ENCODE results near the gene CANT1.

CANT1 gene

GRCh38 chr17:79006794-79007503 is 2.6 kb downstream of the CANT1 start:
- H3K4me3 ChIP-seq (ENCODE audit: low read depth, low read length): no peak overlapping the region
- TF ChIP-seq, protein P1, sequence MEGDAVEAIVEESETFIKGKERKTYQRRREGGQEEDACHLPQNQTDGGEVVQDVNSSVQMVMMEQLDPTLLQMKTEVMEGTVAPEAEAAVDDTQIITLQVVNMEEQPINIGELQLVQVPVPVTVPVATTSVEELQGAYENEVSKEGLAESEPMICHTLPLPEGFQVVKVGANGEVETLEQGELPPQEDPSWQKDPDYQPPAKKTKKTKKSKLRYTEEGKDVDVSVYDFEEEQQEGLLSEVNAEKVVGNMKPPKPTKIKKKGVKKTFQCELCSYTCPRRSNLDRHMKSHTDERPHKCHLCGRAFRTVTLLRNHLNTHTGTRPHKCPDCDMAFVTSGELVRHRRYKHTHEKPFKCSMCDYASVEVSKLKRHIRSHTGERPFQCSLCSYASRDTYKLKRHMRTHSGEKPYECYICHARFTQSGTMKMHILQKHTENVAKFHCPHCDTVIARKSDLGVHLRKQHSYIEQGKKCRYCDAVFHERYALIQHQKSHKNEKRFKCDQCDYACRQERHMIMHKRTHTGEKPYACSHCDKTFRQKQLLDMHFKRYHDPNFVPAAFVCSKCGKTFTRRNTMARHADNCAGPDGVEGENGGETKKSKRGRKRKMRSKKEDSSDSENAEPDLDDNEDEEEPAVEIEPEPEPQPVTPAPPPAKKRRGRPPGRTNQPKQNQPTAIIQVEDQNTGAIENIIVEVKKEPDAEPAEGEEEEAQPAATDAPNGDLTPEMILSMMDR (IDR thresholded peaks at IDR 0.05; ENCODE audit: low read depth, low read length, missing control alignments): no peak
- DNase-seq (ENCODE audit: low read depth): no peak

DNA sequence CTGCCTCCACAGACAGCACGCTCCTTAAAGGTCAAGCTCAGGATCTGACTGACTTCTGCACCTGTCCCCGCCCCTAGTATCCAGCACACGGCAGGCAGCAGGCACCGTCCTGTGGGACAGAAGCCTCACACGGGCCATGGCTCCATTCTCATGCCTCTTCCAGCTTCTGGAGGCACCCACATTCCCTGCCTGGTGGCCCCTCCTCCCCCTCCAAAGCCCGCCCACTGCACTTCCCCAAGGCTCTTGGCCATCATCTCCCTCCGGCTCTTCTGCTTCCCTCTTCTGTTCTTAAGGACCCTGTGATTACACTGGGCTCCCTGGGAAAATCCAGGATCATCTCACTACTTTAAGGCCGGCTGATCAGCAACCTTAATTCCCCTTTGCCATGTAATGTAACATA is 3.5 kb downstream of the CANT1 start:
- no peak overlapping the region for H3K4me3 ChIP-seq (ENCODE audit: low read depth, low read length)
- DNase-seq (ENCODE audit: low read depth): no peak
- TF ChIP-seq, protein P1 (IDR thresholded peaks at IDR 0.05; ENCODE audit: low read depth, low read length, missing control alignments): no peak

GRCh38 chr17:79005063-79005861 is 4.3 kb downstream of the CANT1 start:
- no peak for DNase-seq (ENCODE audit: low read depth)
- TF ChIP-seq, protein P1 (IDR thresholded peaks at IDR 0.05; ENCODE audit: low read depth, low read length, missing control alignments): no peak
- no peak overlapping the region for H3K4me3 ChIP-seq (ENCODE audit: low read depth, low read length)

GRCh38 chr17:79003661-79004411 is 5.7 kb downstream of the CANT1 start:
- DNase-seq (ENCODE audit: low read depth): no peak
- TF ChIP-seq, protein P1 (IDR thresholded peaks at IDR 0.05; ENCODE audit: low read depth, low read length, missing control alignments): no peak
- H3K4me3 ChIP-seq (ENCODE audit: low read depth, low read length): no peak overlapping the region

DNA sequence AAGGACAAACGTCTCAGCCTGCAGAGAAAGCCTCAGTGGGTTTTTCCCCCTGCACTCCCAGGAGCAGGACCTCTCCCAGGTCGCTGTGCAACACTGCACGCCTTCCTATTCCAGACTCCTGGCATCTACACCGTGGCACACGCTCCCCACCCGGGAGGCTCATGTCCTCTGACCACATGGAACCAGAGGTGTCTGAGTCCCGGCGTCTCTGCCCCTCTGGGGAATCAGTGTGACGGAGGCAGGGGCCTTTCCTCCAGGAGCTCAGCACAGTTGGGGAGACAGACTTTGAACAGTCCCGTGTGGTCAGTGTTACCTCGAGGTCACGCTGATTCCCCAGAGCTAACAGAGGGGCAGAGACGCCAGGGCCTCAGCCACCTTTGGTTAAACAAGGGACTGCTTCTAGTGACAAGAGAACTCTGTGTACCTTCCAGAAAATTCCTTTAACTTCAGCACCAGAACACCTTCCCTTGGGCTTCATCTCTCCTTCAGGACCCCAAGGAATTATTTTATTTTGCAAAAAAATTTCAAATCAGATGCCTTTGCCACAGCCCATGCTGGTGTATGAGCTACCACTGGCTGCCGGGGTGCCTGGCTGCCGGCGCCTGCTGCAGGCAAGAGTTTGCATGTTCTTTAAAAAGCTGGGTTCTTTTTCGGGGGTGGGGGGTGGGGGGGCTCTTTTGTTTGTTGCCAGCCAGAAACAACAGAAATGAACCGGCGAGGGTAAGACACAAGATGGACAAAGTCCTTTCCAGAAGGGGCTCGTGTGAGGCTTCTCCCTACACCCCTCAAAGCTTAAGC is 6.6 kb downstream of the CANT1 start:
- TF ChIP-seq, protein P1 (IDR thresholded peaks at IDR 0.05; ENCODE audit: low read depth, low read length, missing control alignments): no peak
- DNase-seq (ENCODE audit: low read depth): no peak
- H3K4me3 ChIP-seq (ENCODE audit: low read depth, low read length): no peak overlapping the region

GRCh38 chr17:79002291-79002690 is 7.3 kb downstream of the CANT1 start:
- DNase-seq (ENCODE audit: low read depth): no peak
- TF ChIP-seq, protein P1 (IDR thresholded peaks at IDR 0.05; ENCODE audit: low read depth, low read length, missing control alignments): no peak

More at GRCh38 chr17:79002291-79002690, 7.3 kb downstream of the CANT1 start:
- H3K4me3 ChIP-seq (ENCODE audit: low read depth, low read length): no peak overlapping the region
